H1 (cell line): Measurements from ENCODE around the gene NDUFB10. TPM values are rescaled to one million over a fixed set of nuclear protein-coding genes. Genes with fewer than 3 reads are reported as not detected.

ENCODE experiments used
- CTCF ChIA-PET: fragments of 300-600 bp; sonication (Branson Sonifier 250); formaldehyde crosslinking; loops from one replicate; lab custom pipeline; 2021; ENCODE audit not compliant: partially characterized antibody; lab: Charles Lee
- POLR2A ChIA-PET: fragments of 300-600 bp; sonication (Branson Sonifier 250); formaldehyde crosslinking; loops from one replicate; lab custom pipeline; 2021; ENCODE audit warnings: inconsistent platforms; ENCODE audit not compliant: partially characterized antibody; lab: Charles Lee
- DNase-seq, 2 experiments: peaks; one replicate each; pipeline versions ENCODE4 v3.0.0 to v3.0.0-alpha.2; 2010 to 2022; ENCODE audit warnings: low spot score in 2 of 2, low read depth in 1 of 2, mixed read lengths in 1 of 2
- FAIRE-seq: peaks from 2 replicates; lab custom pipeline; 2011; peaks lifted over from hg19 to GRCh38; lab: Jason Lieb, UNC
- H2AFZ ChIP-seq: 2 replicates; pipeline ENCODE4 v1.8.1; 2012; ENCODE audit warnings: low read length, inconsistent platforms
- H2AK5ac ChIP-seq: 2 replicates; pipeline ENCODE4 v1.6.1; 2013; ENCODE audit warnings: low read depth, low read length
- H2BK120ac ChIP-seq: replicated peaks from 2 replicates; pipeline ENCODE3; 2013; ENCODE audit warnings: low read depth, low read length, inconsistent platforms
- H2BK12ac ChIP-seq: 2 replicates; pipeline ENCODE4 v1.6.1; 2013; ENCODE audit warnings: low read depth, low read length
- H2BK15ac ChIP-seq: 2 replicates; pipeline ENCODE4 v1.6.1; 2013; ENCODE audit warnings: low read length
- H2BK20ac ChIP-seq: 2 replicates; pipeline ENCODE4 v1.6.1; 2013; ENCODE audit warnings: low read length
- H2BK5ac ChIP-seq: 2 replicates; pipeline ENCODE4 v1.6.1; 2013; ENCODE audit warnings: low read depth, low read length
- H3K14ac ChIP-seq: 2 replicates; pipeline ENCODE4 v1.6.1; 2013; ENCODE audit warnings: inconsistent platforms; ENCODE audit not compliant: insufficient read length
- H3K18ac ChIP-seq: 2 replicates; pipeline ENCODE4 v1.6.1; 2013; ENCODE audit warnings: low read length; ENCODE audit errors: extremely low read depth
- H3K23ac ChIP-seq: 2 replicates; pipeline ENCODE4 v1.6.1; 2013; ENCODE audit warnings: inconsistent platforms; ENCODE audit not compliant: insufficient read length
- H3K23me2 ChIP-seq: 2 replicates; pipeline ENCODE4 v1.6.1; 2013; ENCODE audit warnings: low read depth, low read length
- H3K27ac ChIP-seq: 2 replicates; pipeline ENCODE4 v1.6.1; 2011; ENCODE audit warnings: low read depth, low read length, inconsistent platforms
- H3K27me3 ChIP-seq, 4 experiments: replicated peaks in 1 of 4; 1 replicate in 1 of 4; 2 replicates in 3 of 4; pipeline versions ENCODE4 v1.6.1 to v1.8.1; 2011 to 2013; ENCODE audit warnings: low read length in 3 of 4, mild to moderate bottlenecking in 3 of 4, inconsistent platforms in 2 of 4, mixed read lengths in 2 of 4, moderate library complexity in 1 of 4; ENCODE audit not compliant: control insufficient read depth in 3 of 4, insufficient read depth in 3 of 4; ENCODE audit errors: extremely low read depth in 1 of 4
- H3K36me3 ChIP-seq, 4 experiments: 2 replicates each; pipeline versions ENCODE4 v1.6.1 to v1.8.1; 2011 to 2013; ENCODE audit warnings: mild to moderate bottlenecking in 4 of 4, low read length in 3 of 4, moderate library complexity in 2 of 4, control low read depth in 1 of 4, inconsistent platforms in 1 of 4; ENCODE audit not compliant: insufficient read depth in 4 of 4, control insufficient read depth in 2 of 4
- H3K4ac ChIP-seq: replicated peaks from 2 replicates; pipeline ENCODE3; 2013; ENCODE audit warnings: low read length, low read depth, mixed read lengths, inconsistent platforms; ENCODE audit not compliant: insufficient read length
- H3K4me1 ChIP-seq, 4 experiments: replicated peaks in 1 of 4; 1 replicate in 1 of 4; 2 replicates in 3 of 4; pipeline versions ENCODE4 v1.6.1 to v1.8.1; 2011 to 2013; ENCODE audit warnings: low read length in 3 of 4, inconsistent platforms in 2 of 4, mixed read lengths in 1 of 4; ENCODE audit not compliant: insufficient read depth in 4 of 4, control insufficient read depth in 3 of 4
- H3K4me2 ChIP-seq, 2 experiments: 2 replicates each; pipeline versions ENCODE4 v1.6.1 to v1.8.1; 2011 to 2013; ENCODE audit warnings: low read depth in 2 of 2, low read length in 2 of 2, control low read depth in 1 of 2, inconsistent platforms in 1 of 2, mild to moderate bottlenecking in 1 of 2; ENCODE audit not compliant: insufficient read depth in 1 of 2
- H3K4me3 ChIP-seq, 4 experiments: fragments of 200-600, 300-600 bp in 1 of 4; sonication (generic), shearing (Covaris generic), sonication (Bioruptor Twin) in 1 of 4; 2 replicates each; pipeline versions ENCODE4 v1.5.1 to v1.8.1; 2011 to 2016; ENCODE audit warnings: low read length in 4 of 4, low read depth in 3 of 4, control low read depth in 2 of 4, inconsistent platforms in 2 of 4, mild to moderate bottlenecking in 2 of 4, mixed read lengths in 1 of 4, moderate library complexity in 1 of 4; ENCODE audit not compliant: insufficient read depth in 2 of 4; ENCODE audit errors: extremely low read depth in 1 of 4
- H3K56ac ChIP-seq: replicated peaks from 2 replicates; pipeline ENCODE3; 2013; ENCODE audit warnings: low read depth, mild to moderate bottlenecking, mixed read lengths, low read length, inconsistent platforms; ENCODE audit not compliant: insufficient read length
- H3K79me1 ChIP-seq: 2 replicates; pipeline ENCODE4 v1.6.1; 2013; ENCODE audit warnings: low read depth, low read length, control low read depth
- H3K79me2 ChIP-seq, 2 experiments: 2 replicates each; pipeline versions ENCODE4 v1.6.1 to v1.8.1; 2012 to 2013; ENCODE audit warnings: low read length in 2 of 2, mild to moderate bottlenecking in 2 of 2, inconsistent platforms in 1 of 2; ENCODE audit not compliant: insufficient read depth in 2 of 2, control insufficient read depth in 1 of 2
- H3K9ac ChIP-seq, 4 experiments: replicated peaks in 1 of 4; 1 replicate in 1 of 4; 2 replicates in 3 of 4; pipeline versions ENCODE4 v1.6.1 to v1.8.1; 2011 to 2013; ENCODE audit warnings: low read depth in 3 of 4, low read length in 3 of 4, control low read depth in 2 of 4, mild to moderate bottlenecking in 2 of 4, moderate library complexity in 2 of 4, inconsistent platforms in 1 of 4; ENCODE audit errors: extremely low read depth in 1 of 4
- H3K9me3 ChIP-seq, 2 experiments: 2 replicates each; pipeline versions ENCODE4 v1.6.1 to v1.8.1; 2012 to 2013; ENCODE audit warnings: mild to moderate bottlenecking in 2 of 2, moderate library complexity in 2 of 2, control low read depth in 1 of 2, inconsistent platforms in 1 of 2, low read depth in 1 of 2, low read length in 1 of 2, mixed read lengths in 1 of 2; ENCODE audit not compliant: insufficient read depth in 2 of 2
- H4K20me1 ChIP-seq, 2 experiments: replicated peaks in 1 of 2; 2 replicates each; pipeline versions ENCODE3 to v1.8.1; 2011 to 2013; ENCODE audit warnings: inconsistent platforms in 2 of 2, low read length in 2 of 2, mild to moderate bottlenecking in 1 of 2; ENCODE audit not compliant: insufficient read depth in 2 of 2, control insufficient read depth in 1 of 2
- H4K5ac ChIP-seq: 2 replicates; pipeline ENCODE4 v1.6.1; 2013; ENCODE audit warnings: low read length, low read depth, mixed read lengths, inconsistent platforms; ENCODE audit not compliant: insufficient read length
- H4K8ac ChIP-seq: 2 replicates; pipeline ENCODE4 v1.8.0; 2013; ENCODE audit warnings: mild to moderate bottlenecking, moderate library complexity, low read length, inconsistent platforms; ENCODE audit not compliant: insufficient read depth; ENCODE audit errors: extremely low read depth
- H4K91ac ChIP-seq: replicated peaks from 2 replicates; pipeline ENCODE3; 2013; ENCODE audit warnings: low read length, mixed read lengths, inconsistent platforms; ENCODE audit not compliant: insufficient read length
- EZH2 ChIP-seq: fragments of 200-600 bp; sonication (generic); IDR thresholded peaks from 2 replicates; pipeline ENCODE4 v1.7.1; 2012; ENCODE audit warnings: low read depth, mild to moderate bottlenecking, moderate library complexity, low read length, inconsistent platforms; ENCODE audit not compliant: severe bottlenecking
- SP1 ChIP-seq: IDR thresholded peaks from 2 replicates; pipeline ENCODE4 v1.6.1; 2011; ENCODE audit warnings: low read depth, low read length
- WGBS, 2 experiments: shearing (Covaris generic) in 1 of 2; methylation state at CpG; one replicate each; pipeline versions ENCODE4 v1.1.6 to v1.1.7; 2013 to 2015; ENCODE audit warnings: low lambda C conversion rate in 2 of 2, mixed read lengths in 2 of 2, inconsistent platforms in 1 of 2, low coverage in 1 of 2, missing lambda C conversion rate in 1 of 2; ENCODE audit not compliant: insufficient replicate concordance in 2 of 2, insufficient coverage in 1 of 2, insufficient read length in 1 of 2; ENCODE audit errors: extremely low coverage in 1 of 2, missing lambda C conversion rate in 1 of 2; 5-methylcytosine and 5-hydroxymethylcytosine counted together
- polyA plus RNA-seq, 7 experiments: library from polyadenylated mRNA; depleted of rRNA in 3 of 7; stranded (reverse) in 5 of 7; unstranded in 2 of 7; fragments of >200 nt in 5 of 7; fragments of 200-250 nt in 2 of 7; gene quantifications; 1 replicate in 5 of 7; 2 replicates in 1 of 7; 4 replicates in 1 of 7; pipeline versions ENCODE4 v1.2.1 to v1.2.3, GENCODE V29; 2011 to 2013; ENCODE audit warnings: missing spikeins in 2 of 7, mixed read lengths in 2 of 7
- total RNA-seq: library from RNA; stranded (reverse); fragmentation: NEBNext Ultra II Directional; extraction: Animal tissue kit (Norgen Biotek cat#: 25700); gene quantifications from 2 replicates; pipeline ENCODE4 v1.2.1, GENCODE V29; 2021

Gene NDUFB10
- total and polyA plus RNA-seq, 2 of the 8 experiments (the other 6 are each of a cell fraction or from before 2014, with no cell fraction given), result 183 to 194 TPM

DNA sequence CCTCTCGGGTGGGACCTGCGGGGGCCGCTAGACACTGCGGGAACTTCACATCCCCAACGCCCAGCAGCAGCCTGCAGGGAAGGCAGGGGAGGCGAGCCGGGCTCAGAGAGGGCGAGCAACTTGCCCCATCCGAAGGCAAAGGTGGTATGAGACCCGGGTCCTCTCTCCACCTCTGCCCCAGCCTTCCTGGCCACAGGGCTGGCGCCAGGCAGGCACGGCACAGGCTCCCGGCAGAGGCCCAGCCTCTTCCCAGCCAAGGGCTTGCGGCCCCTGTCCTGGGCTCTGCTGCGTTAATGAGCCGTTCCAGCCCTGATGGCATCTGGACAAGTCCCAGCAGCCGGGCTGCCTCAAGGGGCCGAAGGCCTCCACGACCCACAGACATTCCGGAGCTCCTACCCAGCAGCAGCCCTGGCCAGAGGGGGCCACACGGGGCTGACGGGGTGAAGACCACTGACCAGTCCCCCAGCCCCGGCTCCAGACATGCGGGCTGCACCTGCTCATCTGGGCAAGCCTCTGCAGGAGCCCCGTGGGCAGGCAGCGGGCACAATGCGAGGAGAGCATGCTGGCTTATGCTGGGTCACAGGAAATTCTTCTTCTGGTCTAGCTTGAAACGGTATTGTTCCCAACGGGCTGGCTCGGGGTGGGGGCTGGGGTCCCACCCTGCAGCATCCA lies 39.9 kb upstream of the NDUFB10 start:
- Histone ChIP-seq H4K20me1 (peaks cover 4 to 9% of the 10 kb centered on the region in 2 experiments), H2BK5ac (no peak overlapping the region), H3K18ac (no peak overlapping the region), H3K23me2 (peaks cover 9% of the 10 kb centered on the region; the same call in 1 of the 2 replicates), H3K4me1 (peaks cover 4 to 39% (median 24%) of the 10 kb centered on the region in 4 experiments), H3K79me2 (no peaks in the 10 kb centered on the region), H3K4me2 (peak overlapping the region in 1 of 2 experiments; percentile 65; a peak in 1 of 4 replicates), H2BK20ac (0 out of 2 replicates have a peak overlapping the region, but pooled peaks have one; percentile 48), H3K4me3 (peak overlapping the region in 1 of 4 experiments; percentile 58; a peak in 1 of 8 replicates), H2AFZ (no peak overlapping the region), H2AK5ac (no peak overlapping the region), H4K8ac (peak overlapping the region; percentile 66), H3K79me1 (no peaks in the 10 kb centered on the region), H3K56ac (no peak overlapping the region), H2BK12ac (no peak overlapping the region; the same call in 1 of the 2 replicates), H2BK120ac (no peak overlapping the region), H3K14ac (no peak overlapping the region), H3K27ac (no peak overlapping the region), H2BK15ac (no peak overlapping the region), H4K5ac (no peak overlapping the region), H3K36me3 (peaks cover 0 to 7% (median 0%) of the 10 kb centered on the region in 4 experiments; a peak in 1 of 8 replicates), H3K9ac (no peak overlapping the region), H3K4ac (no peak overlapping the region), H3K9me3 (no peaks in the 10 kb centered on the region), H3K27me3 (peaks cover 39 to 90% (median 73%) of the 10 kb centered on the region in 4 experiments), H4K91ac (no peak overlapping the region), H3K23ac (no peak overlapping the region)
- no peak for DNase-seq
- FAIRE-seq, result no peak
- ChIA-PET CTCF (interaction anchor here (0.8 to 2.2 kb wide), 6 partner anchors 9 to 55 kb away, joined by 3 to 6 read pairs (median 4); no protein-coding TSS in a partner anchor), POLR2A (interaction anchor here (0.9 to 1.8 kb wide), 5 partner anchors 13 to 236 kb away, joined by 3 to 4 read pairs (median 4); partner anchors contain the start of gene TBL3)
- WGBS, 2 experiments, result 69% methylated on average over 18 of the region's 30 CpGs; no CpG with 5 or more reads in 1 of the 2 experiments
- TF ChIP-seq SP1 (no peak), EZH2 (peak; percentile 21)
